ENCODE results near the gene RAB33A.

The RAB33A gene

DNA sequence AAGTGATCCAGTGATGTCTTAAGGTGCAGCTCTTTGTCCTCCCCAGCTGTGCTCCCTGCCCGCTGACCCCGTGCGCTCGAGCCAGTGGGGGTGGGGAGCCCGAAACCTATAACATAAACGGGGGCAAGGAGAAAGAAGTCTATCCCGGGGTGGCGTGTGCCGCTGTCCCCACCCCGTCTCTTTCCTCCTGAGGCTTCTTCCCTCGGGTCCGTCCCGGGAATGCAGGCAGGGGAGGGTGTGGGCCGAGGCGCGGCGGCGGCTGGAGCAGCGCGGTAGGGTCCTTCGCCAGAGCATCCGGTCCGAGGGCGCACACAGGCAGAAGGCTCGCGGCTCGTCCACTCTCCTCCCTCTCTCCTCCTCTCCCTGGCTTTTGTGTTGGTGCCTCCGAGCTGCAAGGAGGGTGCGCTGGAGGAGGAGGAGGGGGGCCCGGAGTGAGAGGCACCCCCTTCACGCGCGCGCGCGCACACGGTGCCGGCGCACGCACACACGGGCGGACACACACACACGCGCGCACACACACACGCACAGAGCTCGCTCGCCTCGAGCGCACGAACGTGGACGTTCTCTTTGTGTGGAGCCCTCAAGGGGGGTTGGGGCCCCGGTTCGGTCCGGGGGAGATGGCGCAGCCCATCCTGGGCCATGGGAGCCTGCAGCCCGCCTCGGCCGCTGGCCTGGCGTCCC is at the start of gene RAB33A:
Gene RAB33A (plus strand): TSS at position 517 of the 681 bp plus-strand sequence. CDS start 101 bp downstream, at position 618.
- DNase-seq = peak; percentile 13 to 55 (median 26)

DNA sequence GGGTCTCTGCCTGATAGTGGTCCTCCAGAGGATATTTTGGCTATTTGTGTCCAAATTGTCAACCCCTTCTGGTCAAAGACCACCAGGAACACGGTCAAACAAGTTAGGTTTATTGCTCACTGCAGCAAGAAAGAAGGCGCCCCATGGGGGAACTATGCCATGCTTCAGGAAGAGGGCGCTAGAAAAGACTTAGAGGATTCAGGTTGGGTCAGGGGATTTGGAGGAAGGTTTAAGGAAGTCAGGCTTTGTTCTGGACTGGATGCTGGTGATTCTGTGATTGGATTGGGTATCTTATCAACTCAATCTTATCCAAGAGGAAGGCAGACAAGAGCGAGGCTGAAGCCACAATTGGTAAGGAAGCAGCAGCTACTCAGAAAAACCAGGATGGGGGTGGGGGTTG is 47.2 kb upstream of the RAB33A start:
- no peak for DNase-seq

DNA sequence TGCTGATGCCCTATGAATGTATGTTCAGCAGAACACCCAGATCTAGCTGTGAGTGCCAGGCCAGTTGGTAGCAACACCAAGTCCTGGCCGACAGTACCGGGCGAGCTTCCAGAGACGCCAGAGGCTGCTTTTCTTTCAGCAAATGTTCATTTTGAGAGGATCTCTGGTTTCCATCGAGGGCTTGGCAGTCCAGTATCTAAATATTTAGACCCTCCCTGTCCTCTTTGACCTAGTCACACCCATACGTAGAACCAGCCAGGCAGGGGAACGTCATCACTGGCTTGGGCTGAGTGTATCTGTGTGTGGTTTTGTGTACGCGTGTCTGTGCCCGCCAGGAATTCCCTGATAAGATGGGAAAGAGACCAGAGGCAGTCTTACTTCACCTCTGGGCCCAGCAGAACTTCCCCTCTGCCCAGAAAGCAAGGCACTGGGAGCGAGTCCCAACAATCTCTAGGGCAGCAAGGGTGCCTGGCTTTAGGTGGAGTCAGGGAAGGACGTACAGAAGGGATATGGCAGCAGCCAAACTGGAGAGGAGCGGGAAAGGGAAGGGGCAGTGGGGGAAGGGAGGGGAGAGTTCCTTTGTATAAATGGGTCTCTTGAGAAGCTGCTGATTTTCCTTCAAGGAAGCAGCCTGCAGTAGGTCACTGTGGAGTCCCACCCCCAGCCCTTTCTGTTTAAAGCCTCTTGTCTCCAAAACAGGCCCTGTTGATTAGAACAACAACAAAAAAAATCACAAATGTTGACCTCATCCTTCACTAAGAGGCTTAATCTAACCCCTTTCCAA is 46.5 kb upstream of the RAB33A start:
- DNase-seq = no peak

DNA sequence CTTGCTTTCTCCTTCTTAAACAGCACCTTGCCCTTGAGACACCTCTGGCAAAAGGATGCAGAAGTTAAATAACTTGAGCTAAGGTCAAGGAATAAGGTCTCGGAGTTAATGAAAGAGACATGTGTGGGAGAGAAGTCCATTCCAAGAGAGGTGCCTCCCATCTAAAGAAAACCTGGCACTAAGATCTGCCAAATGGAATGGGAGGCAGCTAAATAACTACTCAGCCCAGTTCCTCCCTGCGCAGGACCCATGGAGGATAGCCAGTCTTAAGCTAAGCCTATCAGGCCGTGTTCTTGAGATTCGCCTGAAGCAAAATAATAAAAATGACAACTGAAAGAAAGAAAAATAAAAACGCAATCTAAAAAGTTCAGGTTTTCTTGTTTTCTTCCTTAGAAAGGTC is 40.8 kb upstream of the RAB33A start:
- DNase-seq = no peak

DNA sequence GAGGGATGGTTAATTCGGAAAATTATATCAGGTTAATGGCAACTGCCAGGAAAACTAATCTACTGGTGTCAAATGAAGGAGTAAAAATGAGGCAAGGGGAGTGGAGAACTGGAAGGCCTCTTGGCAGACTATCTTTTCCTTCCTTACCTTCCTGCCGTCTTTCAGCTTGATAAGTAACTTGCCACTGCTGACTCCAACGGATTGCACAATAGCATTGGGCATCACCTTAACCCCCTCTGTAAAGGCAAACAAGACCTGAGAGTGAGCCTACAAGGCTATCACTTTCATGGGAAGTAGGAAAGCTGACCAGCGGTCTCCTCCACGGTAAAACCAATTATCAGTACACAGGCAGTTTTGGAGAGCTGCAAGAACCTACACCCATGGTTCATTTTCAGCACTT is 35.3 kb upstream of the RAB33A start:
- DNase-seq = no peak

DNA sequence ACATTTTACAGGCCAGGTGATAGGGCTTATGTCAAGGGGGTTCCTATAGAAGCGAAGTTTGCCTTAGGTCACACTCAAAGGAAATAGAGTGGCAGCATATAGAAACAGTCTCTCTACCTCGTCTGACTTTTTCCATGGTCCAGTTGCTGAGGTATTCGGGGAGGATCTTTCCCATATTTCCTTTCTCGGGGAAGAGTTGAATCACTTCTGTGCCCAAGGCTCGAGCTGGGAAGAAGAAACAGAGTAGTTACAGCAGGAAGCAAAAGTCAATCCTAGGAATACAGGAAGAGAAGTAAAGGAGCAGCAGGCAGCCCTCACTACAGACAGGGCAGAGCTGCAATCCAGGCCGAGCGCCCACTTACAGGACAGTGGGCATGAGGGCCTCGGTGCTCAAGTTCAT is 34.8 kb upstream of the RAB33A start:
- DNase-seq = no peak

DNA sequence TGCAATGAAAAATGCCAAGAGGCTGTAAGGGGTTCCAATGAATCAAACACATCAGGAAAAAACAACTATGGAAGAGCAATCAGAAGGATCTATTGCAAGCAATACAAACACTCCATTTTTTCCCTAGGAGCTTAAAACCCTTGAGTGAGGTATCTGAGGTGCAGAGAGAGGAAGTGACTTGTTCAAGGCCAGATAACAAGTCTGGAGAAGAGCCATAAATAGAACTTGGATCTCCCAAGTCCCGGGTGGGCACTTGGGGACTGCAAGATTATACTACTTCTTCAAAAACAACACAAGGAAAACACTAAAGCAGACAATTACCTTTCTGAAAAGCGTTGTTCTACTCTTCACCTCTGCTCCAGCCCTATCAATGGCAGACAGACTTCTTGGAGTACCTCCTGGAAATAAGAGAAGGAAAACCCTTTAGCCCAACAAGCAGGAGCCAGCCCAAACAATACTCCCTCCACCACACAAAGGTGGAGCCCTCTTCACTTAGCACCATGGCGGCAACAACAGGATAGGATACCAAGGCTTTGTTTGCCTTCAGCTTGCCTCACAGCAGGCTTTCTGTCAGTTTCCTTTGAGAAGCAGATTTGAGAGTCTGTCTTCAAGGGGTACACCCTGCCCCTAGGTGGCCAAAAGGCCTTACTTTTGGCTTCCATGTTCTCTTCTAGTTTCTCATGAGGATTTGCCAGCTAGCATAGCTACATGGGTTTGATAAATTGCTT is 32.1 kb upstream of the RAB33A start:
- no peak for DNase-seq

DNA sequence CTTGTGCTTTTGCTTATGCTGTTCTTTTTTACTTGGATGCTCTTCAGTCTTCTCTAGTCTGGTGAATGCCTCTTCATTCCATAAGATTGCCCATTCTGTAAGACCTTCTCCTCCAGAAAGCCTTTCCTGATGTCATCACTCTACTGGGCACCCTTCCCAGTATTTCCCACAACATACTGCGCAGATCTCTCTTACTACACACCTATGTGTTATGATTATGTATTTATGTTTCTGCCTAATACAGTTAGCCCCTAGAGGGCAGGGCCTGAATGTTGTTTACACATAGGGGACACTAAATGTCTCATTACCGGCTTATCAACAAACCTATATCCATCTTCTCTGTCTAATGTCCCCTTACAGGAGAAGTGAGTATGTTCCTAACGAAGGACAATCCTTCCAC is 27.3 kb upstream of the RAB33A start:
- no peak for DNase-seq

DNA sequence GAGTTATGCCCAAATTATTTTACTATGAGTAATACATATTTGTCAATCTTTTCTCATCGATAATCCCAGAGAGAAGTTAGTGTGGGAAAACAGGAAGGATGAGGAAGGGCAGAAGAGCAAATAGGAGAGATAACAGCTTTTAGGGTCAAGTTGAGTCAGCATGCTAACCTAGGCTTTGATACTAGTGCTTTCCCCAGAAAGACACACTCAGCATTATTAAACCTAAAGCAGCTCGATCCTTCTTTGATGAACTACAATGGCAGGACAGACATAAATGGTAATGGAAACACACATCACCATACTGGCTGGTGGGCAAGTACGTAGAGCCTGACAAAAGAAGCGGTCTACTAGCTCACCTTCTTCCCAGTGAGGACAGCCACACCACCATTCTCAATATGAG is 26.6 kb upstream of the RAB33A start:
- no peak for DNase-seq

DNA sequence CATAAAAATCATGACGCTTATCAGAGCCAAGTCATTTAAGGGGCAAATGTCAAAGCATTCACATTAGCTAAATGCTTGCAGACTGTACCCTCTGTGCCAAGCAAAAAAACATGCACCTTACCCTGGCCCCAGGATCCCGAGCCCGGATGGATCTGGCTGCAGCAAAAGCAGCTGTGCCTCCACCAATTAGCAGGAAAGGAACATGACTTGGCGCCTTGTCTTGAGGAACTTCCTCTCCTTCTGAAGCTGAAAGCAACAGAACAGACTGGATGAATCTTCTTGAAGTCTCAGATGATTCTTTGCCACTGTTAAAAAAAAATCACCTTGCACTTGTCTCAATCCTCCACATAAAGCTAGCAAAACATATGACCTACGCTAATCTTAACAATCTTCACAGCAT is 24.1 kb upstream of the RAB33A start:
- no peak for DNase-seq

DNA sequence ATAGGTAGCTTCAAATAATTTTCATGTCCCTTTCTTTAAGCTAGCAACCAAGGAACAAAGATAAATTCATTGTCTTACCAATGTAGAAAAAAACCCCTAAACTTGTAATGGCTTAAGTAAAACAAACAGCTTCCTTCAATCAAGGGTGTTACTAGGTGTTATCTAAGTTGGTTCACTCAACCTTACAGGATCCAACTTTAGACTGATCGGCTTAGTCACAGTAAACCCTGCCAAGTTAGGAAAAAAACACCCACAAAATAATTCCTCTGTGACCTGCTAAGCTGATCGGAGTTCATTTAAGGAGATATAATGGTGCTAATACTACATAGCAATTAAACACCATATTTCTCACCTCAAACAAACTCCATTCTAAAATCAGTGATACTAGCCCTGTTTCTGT is 16.2 kb upstream of the RAB33A start:
- DNase-seq = no peak

DNA sequence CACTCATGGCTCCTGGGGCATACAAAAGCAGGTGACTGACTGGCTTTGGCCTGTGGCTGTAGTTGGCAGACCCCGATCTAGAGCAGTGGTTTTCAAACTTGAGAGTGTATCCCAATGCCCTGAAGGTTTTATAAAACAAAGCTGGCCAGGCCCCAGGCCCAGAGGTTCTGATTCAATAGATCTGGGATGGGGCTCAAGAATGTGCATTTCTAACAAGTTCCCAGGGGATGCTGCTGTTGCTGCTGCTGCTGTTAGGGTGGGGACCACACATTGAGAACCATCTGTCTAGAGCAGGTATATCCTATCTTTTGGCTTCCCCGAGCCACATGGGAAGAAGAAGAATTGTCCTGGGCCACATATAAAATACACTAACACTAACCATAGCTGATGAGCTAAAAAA is 13.5 kb upstream of the RAB33A start:
- no peak for DNase-seq

DNA sequence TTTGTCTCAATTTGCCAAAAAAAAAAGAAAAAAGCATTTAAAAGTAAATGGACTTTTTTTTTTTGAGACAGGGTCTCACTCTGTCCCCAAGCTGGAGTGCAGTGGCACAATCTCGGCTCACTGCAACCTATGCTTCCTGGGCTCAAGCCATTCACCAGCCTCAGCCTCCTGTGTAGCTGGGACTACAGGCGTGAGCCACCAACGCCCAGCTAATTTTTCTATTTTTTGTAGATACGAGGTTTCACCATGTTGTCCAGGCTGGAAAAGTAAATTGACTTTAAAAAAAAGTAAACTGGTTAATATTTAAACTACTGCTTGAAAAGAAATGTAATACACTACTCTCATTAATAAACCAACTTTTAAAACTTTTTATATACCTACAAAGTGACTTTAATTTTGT is 12.0 kb upstream of the RAB33A start:
- DNase-seq = no peak

DNA sequence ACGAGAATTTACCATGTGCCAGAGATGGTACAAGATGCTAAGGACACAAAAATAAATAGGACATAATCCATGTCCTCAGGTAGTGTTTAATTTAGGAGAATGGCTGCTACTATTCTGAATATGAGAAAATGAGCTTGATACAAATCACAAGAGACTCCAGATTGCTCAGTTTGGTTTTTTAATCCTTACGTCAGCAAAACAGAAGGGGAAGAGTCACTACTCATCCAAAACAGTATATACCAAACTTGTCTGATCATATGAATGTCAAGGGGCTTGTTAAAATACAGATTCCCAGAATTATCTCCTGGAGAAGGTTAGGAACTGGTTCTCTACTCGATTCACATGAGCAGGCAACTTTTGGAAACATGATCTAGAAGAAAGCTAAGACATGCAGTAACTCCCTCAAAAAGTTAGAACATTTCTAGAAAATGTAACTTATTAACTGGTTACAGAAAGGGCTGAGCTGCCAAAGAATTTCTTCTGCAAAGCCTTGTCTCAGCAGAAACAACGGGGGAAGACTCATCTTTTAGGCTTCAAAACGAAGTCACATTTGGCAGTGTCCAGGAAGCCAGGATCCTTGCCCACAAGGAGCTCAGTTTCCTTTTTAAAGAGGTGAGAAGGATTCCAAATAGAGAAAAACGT is 9.5 kb upstream of the RAB33A start:
- DNase-seq = no peak

DNA sequence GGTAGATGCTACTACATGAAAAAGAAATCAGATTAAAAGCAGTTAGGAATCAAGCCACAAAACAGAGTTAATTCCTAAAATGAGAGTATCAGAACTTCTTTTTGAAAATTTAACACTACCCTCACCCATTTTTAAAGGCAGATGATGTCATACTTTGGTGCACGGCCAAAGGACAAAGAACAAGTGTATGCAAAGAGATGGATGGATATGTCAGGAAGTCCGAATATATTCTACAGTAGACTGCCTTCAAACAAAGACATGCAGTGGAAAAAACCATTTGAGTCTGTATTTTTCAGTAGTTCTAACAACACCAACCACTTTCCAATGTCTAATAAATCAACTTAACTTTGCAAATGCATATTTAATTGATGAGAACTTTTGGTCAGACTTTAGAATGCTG is 8.4 kb upstream of the RAB33A start:
- DNase-seq = no peak

DNA sequence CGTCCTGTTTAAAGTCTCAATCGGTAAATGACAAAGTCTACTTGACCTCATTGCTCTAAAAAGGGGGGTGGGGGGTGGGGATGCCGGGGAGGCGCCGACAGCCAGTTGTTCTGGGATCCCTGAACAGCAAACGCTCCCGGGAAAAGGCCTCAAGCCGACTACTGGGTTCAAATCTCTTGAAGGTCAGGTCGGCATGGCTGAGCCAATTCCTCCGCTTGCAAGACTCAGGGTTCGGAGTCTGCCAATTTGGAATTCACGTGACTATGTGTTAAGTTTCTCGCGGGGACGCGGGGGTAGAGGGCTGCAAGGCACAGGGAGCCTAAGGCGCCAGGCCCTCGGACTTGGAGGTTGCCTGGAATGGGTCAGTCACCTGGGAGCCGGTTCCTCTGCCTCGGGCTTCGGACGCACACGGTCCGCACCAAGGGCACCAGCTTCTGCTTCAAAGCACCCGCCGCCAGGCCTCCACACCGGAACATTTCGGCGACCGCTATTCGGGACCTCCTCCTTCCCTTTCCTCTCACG is 6.5 kb upstream of the RAB33A start:
- DNase-seq = no peak

DNA sequence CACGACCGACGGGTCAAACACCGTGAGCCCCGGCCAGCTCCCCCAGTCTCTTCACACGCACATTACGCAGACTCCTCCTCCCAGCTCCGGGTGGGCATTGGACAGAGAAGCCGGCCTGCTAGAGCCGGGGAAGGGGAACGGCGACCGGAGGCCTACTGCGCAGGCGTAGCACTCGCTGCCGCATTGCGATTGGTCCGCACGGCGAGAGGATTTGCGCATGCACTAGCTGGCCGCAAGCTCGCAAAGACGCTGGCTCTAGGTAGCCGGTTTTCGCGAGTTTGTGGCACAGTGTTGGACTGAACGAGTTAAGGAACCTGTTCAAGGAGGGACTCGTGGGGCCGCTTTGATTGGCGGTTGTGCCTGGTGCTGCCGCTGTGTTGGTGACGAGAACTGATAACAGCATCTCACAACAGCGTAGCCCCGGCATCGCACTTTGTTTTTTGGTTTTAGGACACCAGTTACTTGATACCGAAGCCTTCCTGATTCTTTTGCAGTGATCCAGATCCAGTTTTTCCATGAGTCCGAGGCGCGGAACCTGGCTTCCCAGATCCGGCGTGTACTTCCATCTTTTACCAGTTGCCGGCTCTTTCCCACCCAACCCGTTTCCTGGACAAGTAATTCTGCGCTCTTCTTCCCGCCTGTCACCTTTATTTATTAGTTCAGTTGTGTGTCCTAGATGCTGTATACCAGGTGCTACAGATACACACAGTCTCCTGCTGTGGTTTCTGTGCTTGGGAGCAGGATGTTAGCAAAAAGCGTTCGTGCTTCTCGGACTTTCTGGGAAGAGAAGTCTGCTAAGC is 5.9 kb upstream of the RAB33A start, which contains the start of gene AIFM1:
Gene AIFM1 (minus strand): TSS at position 139 of the 800 bp plus-strand sequence. CDS start 185 bp downstream, outside the sequence.
- DNase-seq = peak; percentile 76 to 84 (median 82)

DNA sequence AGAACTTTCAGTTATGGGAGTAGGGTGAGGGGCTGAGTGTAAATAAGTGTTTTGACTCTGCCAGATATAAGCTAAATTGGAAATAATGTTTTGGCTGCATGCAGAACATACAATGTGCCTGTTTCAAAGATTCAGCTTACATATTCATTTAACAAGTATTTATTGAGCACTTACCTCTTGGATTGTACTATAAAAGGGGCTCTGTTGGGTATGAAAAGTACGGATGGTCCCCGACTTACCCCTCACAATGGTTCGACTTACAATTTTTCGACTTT is 5.3 kb upstream of the RAB33A start:
- no peak for DNase-seq

DNA sequence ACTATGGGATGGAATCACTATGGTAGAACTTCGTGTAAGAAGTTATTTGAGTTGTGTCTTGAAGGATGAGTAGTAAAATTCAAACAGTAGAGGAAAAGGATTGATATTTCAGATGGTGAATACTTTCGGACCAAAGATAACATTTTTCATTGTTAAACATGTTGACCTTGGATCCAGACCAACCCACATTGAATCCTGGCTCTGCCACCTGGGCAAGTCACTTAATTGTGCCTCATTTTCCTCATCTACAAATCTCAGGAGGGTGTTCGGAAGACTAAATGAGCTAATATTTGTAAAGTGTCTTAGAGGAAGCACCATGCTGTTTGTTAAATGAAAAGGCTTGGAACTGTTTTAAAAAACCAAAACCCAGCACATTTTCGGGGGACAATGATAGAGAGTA is 4.7 kb upstream of the RAB33A start:
- DNase-seq = no peak

DNA sequence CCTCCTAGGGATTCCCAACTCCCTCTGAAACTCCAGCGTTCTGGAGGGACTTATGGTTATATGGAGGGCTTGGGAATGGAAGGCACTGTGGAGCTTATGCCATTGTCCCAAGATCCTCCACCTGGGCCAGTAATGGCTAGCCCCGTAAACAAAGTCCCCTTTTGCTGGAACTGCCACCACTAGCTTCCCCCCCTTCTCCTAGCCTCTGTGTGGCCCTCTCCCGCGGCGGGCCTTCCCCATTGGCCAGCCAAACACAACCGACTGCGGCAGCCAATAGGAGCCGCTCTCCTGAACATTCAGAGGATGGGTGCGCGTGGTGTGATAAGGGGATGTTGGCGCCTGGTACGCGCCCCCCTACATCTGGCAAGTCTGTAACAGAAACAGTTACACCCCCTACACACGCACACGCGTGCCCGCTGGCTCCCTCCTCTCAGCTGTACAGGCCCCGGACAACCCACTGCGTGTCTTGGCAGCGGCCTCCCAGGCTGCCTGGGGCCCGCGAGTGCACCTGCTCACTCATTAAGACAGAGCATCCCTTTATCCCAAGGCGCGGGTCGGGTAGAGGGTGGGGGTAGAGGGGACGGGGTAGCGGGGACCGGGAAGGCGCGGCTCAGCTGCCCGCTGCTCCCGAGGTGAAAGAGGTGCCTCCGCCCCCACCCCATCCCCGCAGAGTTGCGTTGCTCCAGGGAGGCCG is 863 bp upstream of the RAB33A start:
- peak; percentile 29 to 65 (median 44) for DNase-seq

DNA sequence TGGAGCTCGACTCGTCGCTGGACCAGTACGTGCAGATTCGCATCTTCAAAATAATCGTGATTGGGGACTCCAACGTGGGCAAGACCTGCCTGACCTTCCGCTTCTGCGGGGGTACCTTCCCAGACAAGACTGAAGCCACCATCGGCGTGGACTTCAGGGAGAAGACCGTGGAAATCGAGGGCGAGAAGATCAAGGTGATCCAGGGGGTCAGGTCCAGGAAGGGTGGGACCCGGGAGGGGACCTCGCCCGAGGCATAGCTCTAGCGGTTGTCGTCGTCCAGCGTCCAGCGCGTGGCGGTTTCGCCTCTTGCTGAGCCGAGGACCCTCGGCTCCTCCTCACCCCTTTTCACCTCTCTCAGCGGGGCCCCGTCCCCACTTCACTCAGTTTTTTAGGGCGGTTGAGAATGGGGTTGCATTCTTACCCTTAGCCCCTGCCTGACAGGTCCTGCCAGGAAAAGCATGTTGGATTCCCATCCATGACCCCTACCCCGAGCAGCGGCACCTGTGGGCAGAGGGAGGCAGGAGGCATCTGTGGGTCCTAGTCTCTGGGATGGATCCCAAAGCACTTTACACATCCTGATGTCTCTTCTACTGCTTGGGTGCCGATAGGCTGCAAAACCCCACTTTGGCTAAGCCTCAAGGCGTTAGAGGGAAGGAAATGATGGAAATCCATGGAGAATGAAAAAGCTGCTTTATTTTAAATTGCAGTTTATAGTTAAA is 524 bp downstream of the RAB33A start:
- DNase-seq = peak in 1 of 6 experiments; percentile 35
